Measurements from ENCODE around the gene AMPD2.

DNA sequence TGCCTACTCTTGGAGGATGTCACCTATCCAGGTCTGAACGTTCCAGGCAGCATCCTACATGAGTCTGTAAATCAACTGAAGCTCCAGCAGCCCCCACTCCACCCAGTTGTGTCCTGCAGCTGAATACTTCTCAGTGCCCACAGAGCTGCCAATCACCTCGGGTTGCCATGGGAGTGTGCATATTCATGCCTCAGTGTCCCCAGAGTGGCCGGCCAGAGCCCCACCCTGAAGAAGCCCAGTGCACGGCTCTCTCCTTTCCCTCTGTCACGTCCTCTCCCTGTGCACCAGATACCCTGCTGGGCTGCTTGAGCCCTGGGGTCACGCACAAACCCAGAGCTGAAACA is 20.2 kb downstream of the AMPD2 start:
- TF ChIP-seq CTCF (IDR thresholded peaks at IDR 0.05) (no peak), POLR2A (IDR thresholded peaks at IDR 0.05) (no peak)
